HL-60 (cell line): ENCODE results near the gene SYCE3.

Source experiments
- CTCF ChIP-seq: IDR thresholded peaks from one replicate; pipeline ENCODE4 v1.5.1; 2011; ENCODE audit warnings: low read length, control low read depth, inconsistent platforms; ENCODE audit not compliant: insufficient read depth
- POLR2AphosphoS5 ChIP-seq: IDR thresholded peaks from 2 replicates; pipeline ENCODE4 v1.6.1; 2012; ENCODE audit warnings: low read depth
- REST ChIP-seq: IDR thresholded peaks from 2 replicates; pipeline ENCODE4 v1.6.1; 2012; ENCODE audit warnings: low read depth; ENCODE audit not compliant: insufficient replicate concordance

GRCh38 chr22:50525858-50526107, 36.9 kb downstream of the SYCE3 start:
- no peak for TF ChIP-seq CTCF
- no peak for TF ChIP-seq POLR2AphosphoS5
- no peak for TF ChIP-seq REST
